Caco-2 (cell line): ENCODE data around the gene PRR9. TPM values are rescaled to one million over a fixed set of nuclear protein-coding genes. Genes with fewer than 3 reads are reported as not detected.

Experiments used
- BruUV-seq: library from RNA; stranded (reverse); fragments of 400-500 nt; replicated peaks from 2 replicates; lab custom pipeline; 2021; lab: Mats Ljungman, UMichigan
- CTCF ChIA-PET: fragments of 300-600 bp; sonication (Branson Sonifier 250); formaldehyde crosslinking; loops from one replicate; lab custom pipeline; 2022; ENCODE audit warnings: antibody characterized with exemption; lab: Charles Lee
- POLR2A ChIA-PET: fragments of 300-600 bp; sonication (Branson Sonifier 250); formaldehyde crosslinking; loops from one replicate; lab custom pipeline; 2022; ENCODE audit warnings: antibody characterized with exemption; lab: Charles Lee
- DNase-seq, 2 experiments: peaks; one replicate each; pipeline versions ENCODE4 v3.0.0 to v3.0.0-alpha.2; 2020 to 2022
- H3K27me3 ChIP-seq: replicated peaks from 2 replicates; pipeline ENCODE4 v1.6.0; 2011; ENCODE audit warnings: low read length; ENCODE audit not compliant: control insufficient read depth, insufficient read depth
- H3K36me3 ChIP-seq: 2 replicates; pipeline ENCODE4 v1.5.1; 2011; ENCODE audit warnings: low read length; ENCODE audit not compliant: control insufficient read depth, insufficient read depth
- H3K4me1 ChIP-seq: fragments of 250-450 bp; sonication (Bioruptor Pico); 2 replicates; pipeline ENCODE4 v1.5.1; 2020; ENCODE audit warnings: mild to moderate bottlenecking
- H3K4me3 ChIP-seq: 2 replicates; pipeline ENCODE4 v1.5.1; 2011; ENCODE audit warnings: low read depth, mild to moderate bottlenecking, control low read depth, low read length
- H3K9me3 ChIP-seq: fragments of 250-450 bp; sonication (Bioruptor Pico); 2 replicates; pipeline ENCODE4 v1.5.1; 2020; ENCODE audit warnings: mild to moderate bottlenecking, moderate library complexity
- H3K27ac Mint-ChIP-seq: one replicate; pipeline ENCODE4 v1.8.0; 2022; ENCODE audit warnings: mixed read lengths; ENCODE audit not compliant: unreplicated experiment
- H3K27me3 Mint-ChIP-seq: one replicate; pipeline ENCODE4 v1.8.0; 2022; ENCODE audit warnings: mixed read lengths; ENCODE audit not compliant: insufficient read depth, unreplicated experiment
- H3K36me3 Mint-ChIP-seq: one replicate; pipeline ENCODE4 v1.8.0; 2022; ENCODE audit warnings: mild to moderate bottlenecking, mixed read lengths; ENCODE audit not compliant: insufficient read depth, unreplicated experiment
- H3K4me1 Mint-ChIP-seq: one replicate; pipeline ENCODE4 v1.8.0; 2022; ENCODE audit warnings: low read depth, mixed read lengths; ENCODE audit not compliant: unreplicated experiment
- H3K4me3 Mint-ChIP-seq: one replicate; pipeline ENCODE4 v1.8.0; 2022; ENCODE audit warnings: mild to moderate bottlenecking, moderate library complexity, mixed read lengths; ENCODE audit not compliant: unreplicated experiment
- H3K9me3 Mint-ChIP-seq: one replicate; pipeline ENCODE4 v1.8.0; 2022; ENCODE audit warnings: mixed read lengths; ENCODE audit not compliant: unreplicated experiment
- CTCF ChIP-seq, 2 experiments: fragments of 200-600 bp in 1 of 2; IDR thresholded peaks; 1 replicate in 1 of 2; 2 replicates in 1 of 2; pipeline versions ENCODE4 v1.5.1 to v1.8.0; 2011 to 2022; ENCODE audit warnings: antibody characterized with exemption in 1 of 2, control low read depth in 1 of 2, inconsistent platforms in 1 of 2, low read depth in 1 of 2, low read length in 1 of 2, mild to moderate bottlenecking in 1 of 2, moderate library complexity in 1 of 2; ENCODE audit not compliant: insufficient read depth in 1 of 2, severe bottlenecking in 1 of 2, unreplicated experiment in 1 of 2
- intact Hi-C: fragments of 100-400 bp; cut with micrococcal nuclease; formaldehyde crosslinking; loops from one replicate; pipeline ENCODE4 v1.10.0; 2022; ENCODE audit not compliant: unreplicated experiment
- total RNA-seq: library from RNA; stranded (reverse); gene quantifications from 2 replicates; pipeline ENCODE4 v1.2.3, GENCODE V29; 2022

Gene PRR9
- total RNA-seq, 1 experiment from 2014 or later, result not detected

GRCh38 chr1:153210206-153210605 is 7.2 kb upstream of the PRR9 start:
- Mint-ChIP-seq H3K9me3 (no peaks in the 10 kb centered on the region), H3K4me3 (no peak overlapping the region), H3K27me3 (peaks cover 12% of the 10 kb centered on the region), H3K27ac (no peak overlapping the region), H3K36me3 (no peaks in the 10 kb centered on the region), H3K4me1 (no peaks in the 10 kb centered on the region)
- no peaks in the 10 kb centered on the region for H3K9me3 ChIP-seq
- BruUV-seq, result no TSS peak
- no peak for DNase-seq
- no peaks in the 10 kb centered on the region; the same call in 1 of the 2 replicates for H3K36me3 ChIP-seq
- no peak overlapping the region for H3K4me3 ChIP-seq
- H3K27me3 ChIP-seq, result no peaks in the 10 kb centered on the region
- H3K4me1 ChIP-seq, result no peaks in the 10 kb centered on the region
- TF ChIP-seq CTCF (IDR thresholded peaks at IDR 0.05; ENCODE audit: insufficient read depth in 1 of 2, low read depth in 1 of 2, low read length in 1 of 2, severe bottlenecking in 1 of 2, unreplicated experiment in 1 of 2), result no peak
- ChIA-PET CTCF (no interaction called here), POLR2A (no interaction called here)
- intact Hi-C loops, result no loop called here

GRCh38 chr1:153212201-153212600 is 5.2 kb upstream of the PRR9 start:
- no peaks in the 10 kb centered on the region for H3K9me3 ChIP-seq
- H3K4me1 Mint-ChIP-seq, result no peaks in the 10 kb centered on the region
- intact Hi-C loops, result no loop called here
- no peak for TF ChIP-seq CTCF (IDR thresholded peaks at IDR 0.05; ENCODE audit: insufficient read depth in 1 of 2, low read depth in 1 of 2, low read length in 1 of 2, severe bottlenecking in 1 of 2, unreplicated experiment in 1 of 2)
- no peak overlapping the region for H3K4me3 Mint-ChIP-seq
- H3K27me3 Mint-ChIP-seq, result peaks cover 14% of the 10 kb centered on the region
- no peak for DNase-seq
- H3K27ac Mint-ChIP-seq, result no peak overlapping the region
- no peaks in the 10 kb centered on the region; the same call in 1 of the 2 replicates for H3K36me3 ChIP-seq
- BruUV-seq, result no TSS peak
- no peaks in the 10 kb centered on the region; the same call in 1 of the 2 replicates for H3K27me3 ChIP-seq
- H3K4me1 ChIP-seq, result no peaks in the 10 kb centered on the region
- ChIA-PET POLR2A (no interaction called here), CTCF (no interaction called here)
- no peaks in the 10 kb centered on the region for H3K9me3 Mint-ChIP-seq
- H3K4me3 ChIP-seq, result no peak overlapping the region
- H3K36me3 Mint-ChIP-seq, result no peaks in the 10 kb centered on the region

- BruUV-seq, result no TSS peak
- no peak for DNase-seq
- H3K27ac Mint-ChIP-seq, result no peak overlapping the region
- Histone ChIP-seq H3K9me3 (no peaks in the 10 kb centered on the region), H3K36me3 (no peaks in the 10 kb centered on the region; the same call in 1 of the 2 replicates), H3K4me3 (no peak overlapping the region), H3K27me3 (no peaks in the 10 kb centered on the region; the same call in 1 of the 2 replicates), H3K4me1 (no peaks in the 10 kb centered on the region)
- no peak overlapping the region for H3K4me3 Mint-ChIP-seq
- ChIA-PET CTCF (no interaction called here), POLR2A (no interaction called here)
- H3K9me3 Mint-ChIP-seq, result no peaks in the 10 kb centered on the region
- no peaks in the 10 kb centered on the region for H3K4me1 Mint-ChIP-seq
- intact Hi-C loops, result no loop called here
- no peaks in the 10 kb centered on the region for H3K36me3 Mint-ChIP-seq
- peaks cover 14% of the 10 kb centered on the region for H3K27me3 Mint-ChIP-seq
- no peak for TF ChIP-seq CTCF (IDR thresholded peaks at IDR 0.05; ENCODE audit: insufficient read depth in 1 of 2, low read depth in 1 of 2, low read length in 1 of 2, severe bottlenecking in 1 of 2, unreplicated experiment in 1 of 2)
These were observed 3.9 kb upstream of the PRR9 start for GRCh38 chr1:153213519-153213918.
